ENCODE data around the gene TRIM40.

The TRIM40 gene

DNA sequence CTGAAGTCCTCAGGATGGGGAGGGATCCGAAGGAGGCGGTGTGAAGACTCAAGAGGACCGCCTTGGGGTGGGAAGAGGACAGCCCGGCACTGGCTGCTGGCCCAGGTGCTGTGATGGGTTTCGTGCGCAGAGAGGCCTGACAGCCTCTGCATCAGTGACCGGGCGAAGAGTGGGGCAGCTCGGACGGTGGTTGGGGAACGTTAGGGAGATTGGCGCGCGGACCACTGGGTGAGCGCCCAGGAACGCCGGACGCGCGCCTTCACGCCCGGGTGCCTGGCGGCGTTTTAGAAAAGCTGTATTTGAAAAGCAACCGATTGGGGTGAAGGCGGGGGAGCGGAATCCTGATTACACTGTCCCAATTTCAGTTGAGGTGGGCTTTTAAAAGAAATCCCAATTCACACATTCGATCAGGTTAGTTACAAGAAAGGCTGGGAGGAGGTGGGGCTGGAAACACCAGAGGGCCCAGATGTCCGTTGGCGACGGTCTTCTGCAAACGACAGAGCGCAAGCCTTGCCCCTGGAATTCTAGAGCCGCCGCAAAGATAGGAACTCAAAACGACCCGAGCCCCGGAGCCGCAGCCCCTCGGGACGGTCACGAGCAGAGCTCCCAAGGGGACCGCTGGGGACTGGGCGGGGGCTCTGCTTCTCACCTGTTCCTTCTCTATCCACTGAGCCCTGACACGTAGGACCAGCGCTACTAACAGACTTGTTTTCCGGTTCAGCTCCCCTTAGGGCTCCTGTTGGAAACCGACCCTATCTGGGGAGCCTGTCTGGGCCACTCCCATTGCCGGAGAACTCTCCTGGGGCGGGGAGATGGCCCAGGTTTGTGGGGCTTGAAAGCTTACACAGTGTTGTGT is 8.5 kb upstream of the TRIM40 start:
- H3K4me3 ChIP-seq (ENCODE audit: low read depth, low read length): no peak overlapping the region
- DNase-seq (ENCODE audit: low read depth): no peak
- TF ChIP-seq CTCF (IDR thresholded peaks at IDR 0.05; ENCODE audit: low read depth, low read length) (no peak), MAX (IDR thresholded peaks at IDR 0.05; ENCODE audit: low read depth, low read length) (no peak), MYC (IDR thresholded peaks at IDR 0.05; ENCODE audit: low read depth, low read length) (no peak), POLR2A (IDR thresholded peaks at IDR 0.05; ENCODE audit: extremely low read depth, insufficient read length) (no peak)

- no peak for DNase-seq (ENCODE audit: low read depth)
- H3K4me3 ChIP-seq (ENCODE audit: low read depth, low read length): no peak overlapping the region
- TF ChIP-seq MYC (IDR thresholded peaks at IDR 0.05; ENCODE audit: low read depth, low read length) (no peak), CTCF (IDR thresholded peaks at IDR 0.05; ENCODE audit: low read depth, low read length) (no peak), POLR2A (IDR thresholded peaks at IDR 0.05; ENCODE audit: extremely low read depth, insufficient read length) (no peak), MAX (IDR thresholded peaks at IDR 0.05; ENCODE audit: low read depth, low read length) (no peak)
Measured at GRCh38 chr6:30129265-30130178, 6.4 kb upstream of the TRIM40 start.

GRCh38 chr6:30130179-30130679 is 5.7 kb upstream of the TRIM40 start:
- no peak overlapping the region for H3K4me3 ChIP-seq (ENCODE audit: low read depth, low read length)

GRCh38 chr6:30130887-30131862 is 4.8 kb upstream of the TRIM40 start:
- DNase-seq (ENCODE audit: low read depth): peak; percentile 86
- TF ChIP-seq CTCF (IDR thresholded peaks at IDR 0.05; ENCODE audit: low read depth, low read length): peak; percentile 100
- no peak for TF ChIP-seq MAX (IDR thresholded peaks at IDR 0.05; ENCODE audit: low read depth, low read length)
- no peak overlapping the region for H3K4me3 ChIP-seq (ENCODE audit: low read depth, low read length)

More at GRCh38 chr6:30130179-30130679, 5.7 kb upstream of the TRIM40 start:
- no peak for TF ChIP-seq MYC (IDR thresholded peaks at IDR 0.05; ENCODE audit: low read depth, low read length)
- no peak for TF ChIP-seq CTCF (IDR thresholded peaks at IDR 0.05; ENCODE audit: low read depth, low read length)
- TF ChIP-seq POLR2A (IDR thresholded peaks at IDR 0.05; ENCODE audit: extremely low read depth, insufficient read length): no peak
- no peak for TF ChIP-seq MAX (IDR thresholded peaks at IDR 0.05; ENCODE audit: low read depth, low read length)
- no peak for DNase-seq (ENCODE audit: low read depth)

DNA sequence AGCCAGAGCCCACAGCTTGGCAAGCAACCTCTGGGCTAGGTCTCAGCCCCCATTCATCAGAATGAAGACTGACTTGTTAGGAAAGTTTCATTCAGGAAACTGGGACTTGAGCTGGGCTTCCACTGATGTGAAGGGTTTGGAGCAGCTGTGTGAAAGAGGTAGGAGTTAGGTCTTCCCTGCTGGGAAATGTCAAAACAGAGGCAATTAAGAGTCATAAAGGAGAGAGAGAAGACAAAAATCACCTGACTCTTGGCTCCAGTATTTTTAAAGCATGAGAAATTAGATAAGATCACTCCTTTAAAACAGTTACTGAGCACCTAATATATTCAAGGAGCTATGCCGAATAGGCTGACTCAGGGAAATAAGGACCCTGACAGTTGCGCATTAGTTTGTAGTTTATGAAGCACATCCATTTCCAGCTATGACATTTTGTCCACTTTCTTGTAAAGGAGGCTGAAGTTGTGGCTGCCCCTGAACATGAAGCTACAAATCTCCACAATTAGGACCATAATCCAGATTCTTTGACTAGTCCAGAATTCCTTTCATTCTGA is 3.9 kb upstream of the TRIM40 start:
- no peak for DNase-seq (ENCODE audit: low read depth)
- no peak overlapping the region for H3K4me3 ChIP-seq (ENCODE audit: low read depth, low read length)
- TF ChIP-seq MYC (IDR thresholded peaks at IDR 0.05; ENCODE audit: low read depth, low read length): no peak
- no peak for TF ChIP-seq POLR2A (IDR thresholded peaks at IDR 0.05; ENCODE audit: extremely low read depth, insufficient read length)
- TF ChIP-seq MAX (IDR thresholded peaks at IDR 0.05; ENCODE audit: low read depth, low read length): no peak
- no peak for TF ChIP-seq CTCF (IDR thresholded peaks at IDR 0.05; ENCODE audit: low read depth, low read length)
